H7 (cell line): Measurements from ENCODE around the gene TRIM42. TPM values are rescaled to one million over a fixed set of nuclear protein-coding genes. Genes with fewer than 3 reads are reported as not detected.

ENCODE experiments used
- DNase-seq: peaks from one replicate; pipeline ENCODE4 v3.0.0; 2012
- H3K27me3 ChIP-seq: 2 replicates; pipeline ENCODE4 v1.6.0; 2011; ENCODE audit warnings: mild to moderate bottlenecking, low read length; ENCODE audit not compliant: control insufficient read depth, insufficient read depth
- H3K36me3 ChIP-seq: replicated peaks from 2 replicates; pipeline ENCODE4 v1.5.1; 2011; ENCODE audit warnings: low read length; ENCODE audit not compliant: control insufficient read depth, insufficient read depth
- H3K4me3 ChIP-seq: 2 replicates; pipeline ENCODE4 v1.5.1; 2011; ENCODE audit warnings: low read depth, mild to moderate bottlenecking, control low read depth, low read length, moderate library complexity; ENCODE audit not compliant: insufficient read depth
- total RNA-seq: library from RNA; depleted of rRNA; stranded (reverse); fragments of >200 nt; shearing (Covaris generic); gene quantifications from 2 replicates; pipeline ENCODE4 v1.2.3, GENCODE V29; 2014

TRIM42 gene
- total RNA-seq, 1 experiment from 2014 or later, result not detected

GRCh38 chr3:140699516-140700231 lies 21.8 kb downstream of the TRIM42 start:
- Histone ChIP-seq H3K27me3 (no peaks in the 10 kb centered on the region), H3K36me3 (no peaks in the 10 kb centered on the region), H3K4me3 (no peak overlapping the region)
- no peak for DNase-seq

GRCh38 chr3:140702281-140702680 lies 24.4 kb downstream of the TRIM42 start:
- no peak for DNase-seq
- H3K4me3 ChIP-seq, result no peak overlapping the region

GRCh38 chr3:140703496-140703895 lies 25.6 kb downstream of the TRIM42 start:
- no peak for DNase-seq
- no peak overlapping the region for H3K4me3 ChIP-seq

More at GRCh38 chr3:140702281-140702680, 24.4 kb downstream of the TRIM42 start:
- no peaks in the 10 kb centered on the region for H3K36me3 ChIP-seq
- H3K27me3 ChIP-seq, result no peaks in the 10 kb centered on the region

GRCh38 chr3:140704733-140705132 lies 26.9 kb downstream of the TRIM42 start:
- H3K4me3 ChIP-seq, result no peak overlapping the region
- H3K27me3 ChIP-seq, result no peaks in the 10 kb centered on the region; the same call in 1 of the 2 replicates
- no peak for DNase-seq
- no peaks in the 10 kb centered on the region for H3K36me3 ChIP-seq

More at GRCh38 chr3:140703496-140703895, 25.6 kb downstream of the TRIM42 start:
- Histone ChIP-seq H3K36me3 (no peaks in the 10 kb centered on the region), H3K27me3 (no peaks in the 10 kb centered on the region; the same call in 1 of the 2 replicates)

GRCh38 chr3:140705954-140706353 lies 28.1 kb downstream of the TRIM42 start:
- H3K27me3 ChIP-seq, result no peaks in the 10 kb centered on the region; the same call in 1 of the 2 replicates
- no peak for DNase-seq
- no peaks in the 10 kb centered on the region for H3K36me3 ChIP-seq
- H3K4me3 ChIP-seq, result no peak overlapping the region

- H3K27me3 ChIP-seq, result no peaks in the 10 kb centered on the region; the same call in 1 of the 2 replicates
Measured at GRCh38 chr3:140706360-140706759, 28.5 kb downstream of the TRIM42 start.

GRCh38 chr3:140708815-140709214 lies 31.0 kb downstream of the TRIM42 start:
- Histone ChIP-seq H3K4me3 (no peak overlapping the region), H3K36me3 (no peaks in the 10 kb centered on the region), H3K27me3 (no peaks in the 10 kb centered on the region; the same call in 1 of the 2 replicates)
- DNase-seq, result no peak

More at GRCh38 chr3:140706360-140706759, 28.5 kb downstream of the TRIM42 start:
- DNase-seq, result no peak
- Histone ChIP-seq H3K36me3 (no peaks in the 10 kb centered on the region), H3K4me3 (no peak overlapping the region)

GRCh38 chr3:140709751-140710150 lies 31.9 kb downstream of the TRIM42 start:
- H3K27me3 ChIP-seq, result no peaks in the 10 kb centered on the region; the same call in 1 of the 2 replicates
- no peak for DNase-seq
- H3K4me3 ChIP-seq, result no peak overlapping the region
- H3K36me3 ChIP-seq, result no peaks in the 10 kb centered on the region

GRCh38 chr3:140710711-140711389 lies 33.0 kb downstream of the TRIM42 start:
- no peak overlapping the region for H3K4me3 ChIP-seq
- DNase-seq, result no peak

GRCh38 chr3:140711390-140712035 lies 33.6 kb downstream of the TRIM42 start:
- Histone ChIP-seq H3K4me3 (no peak overlapping the region), H3K27me3 (no peaks in the 10 kb centered on the region; the same call in 1 of the 2 replicates), H3K36me3 (no peaks in the 10 kb centered on the region)
- DNase-seq, result no peak

More at GRCh38 chr3:140710711-140711389, 33.0 kb downstream of the TRIM42 start:
- H3K27me3 ChIP-seq, result no peaks in the 10 kb centered on the region; the same call in 1 of the 2 replicates
- no peaks in the 10 kb centered on the region for H3K36me3 ChIP-seq

GRCh38 chr3:140712301-140712700 lies 34.4 kb downstream of the TRIM42 start:
- DNase-seq, result no peak
- no peaks in the 10 kb centered on the region; the same call in 1 of the 2 replicates for H3K27me3 ChIP-seq
- H3K36me3 ChIP-seq, result no peaks in the 10 kb centered on the region
- H3K4me3 ChIP-seq, result no peak overlapping the region

GRCh38 chr3:140715035-140715434 lies 37.2 kb downstream of the TRIM42 start:
- Histone ChIP-seq H3K4me3 (no peak overlapping the region), H3K27me3 (no peaks in the 10 kb centered on the region), H3K36me3 (no peaks in the 10 kb centered on the region)
- no peak for DNase-seq

- no peaks in the 10 kb centered on the region for H3K27me3 ChIP-seq
- no peak for DNase-seq
- no peak overlapping the region for H3K4me3 ChIP-seq
- no peaks in the 10 kb centered on the region for H3K36me3 ChIP-seq
Measured at GRCh38 chr3:140717921-140718320, 40.1 kb downstream of the TRIM42 start.

GRCh38 chr3:140719841-140720614 lies 42.2 kb downstream of the TRIM42 start:
- no peaks in the 10 kb centered on the region for H3K36me3 ChIP-seq
- no peak for DNase-seq
- H3K4me3 ChIP-seq, result no peak overlapping the region
- H3K27me3 ChIP-seq, result no peaks in the 10 kb centered on the region
